HUES64 (cell line): ENCODE measurements around the gene HAUS1.
A peak's percentile ranks its signal among the peaks of the same experiment; 100 is the strongest.
"Not testable (repeated sequence)": the region's sequence is repeated elsewhere in the genome, so short reads cannot be mapped to it uniquely, and the experiment has no call there.

Experiments used
- H3K27ac ChIP-seq: 2 replicates; pipeline ENCODE4 v1.7.0; 2013; ENCODE audit warnings: low read depth, low read length, inconsistent platforms
- H3K27me3 ChIP-seq: 2 replicates; pipeline ENCODE4 v1.6.1; 2013; ENCODE audit warnings: mild to moderate bottlenecking, low read length; ENCODE audit not compliant: insufficient read depth
- H3K36me3 ChIP-seq: 2 replicates; pipeline ENCODE4 v1.6.1; 2013; ENCODE audit warnings: mild to moderate bottlenecking, low read length; ENCODE audit not compliant: insufficient read depth
- H3K4me1 ChIP-seq: 2 replicates; pipeline ENCODE4 v1.6.1; 2013; ENCODE audit warnings: mild to moderate bottlenecking, low read length, moderate library complexity; ENCODE audit not compliant: insufficient read depth
- H3K4me3 ChIP-seq: 2 replicates; pipeline ENCODE4 v1.5.1; 2013; ENCODE audit warnings: mild to moderate bottlenecking, low read length, moderate library complexity
- H3K9ac ChIP-seq: 2 replicates; pipeline ENCODE4 v1.6.1; 2013; ENCODE audit warnings: mild to moderate bottlenecking, low read depth, low read length
- H3K9me3 ChIP-seq: 2 replicates; pipeline ENCODE4 v1.6.1; 2013; ENCODE audit warnings: low read depth, low read length; ENCODE audit not compliant: insufficient read depth
- WGBS: fragments of 150-250, 120-280 bp; methylation state at CpG from one replicate; pipeline ENCODE4 v1.1.7; 2013; ENCODE audit warnings: missing lambda C conversion rate; 5-methylcytosine and 5-hydroxymethylcytosine counted together

HAUS1 gene

GRCh38 chr18:46158499-46158898, 54.3 kb downstream of the HAUS1 start:
- H3K9ac ChIP-seq: no peak overlapping the region
- H3K4me3 ChIP-seq: no peak overlapping the region
- 85% methylated on average over 3 of the region's 3 CpGs for WGBS
- no peak overlapping the region for H3K27ac ChIP-seq
- no peaks in the 10 kb centered on the region for H3K27me3 ChIP-seq
- no peaks in the 10 kb centered on the region for H3K9me3 ChIP-seq
- no peaks in the 10 kb centered on the region for H3K36me3 ChIP-seq
- H3K4me1 ChIP-seq: peaks cover 3% of the 10 kb centered on the region

- peaks cover 3% of the 10 kb centered on the region; the same call in 1 of the 2 replicates for H3K4me1 ChIP-seq
- no peak overlapping the region for H3K9ac ChIP-seq
- H3K9me3 ChIP-seq: no peaks in the 10 kb centered on the region
- H3K36me3 ChIP-seq: no peaks in the 10 kb centered on the region
- no peak overlapping the region for H3K27ac ChIP-seq
- WGBS: 91% methylated on average over 4 of the region's 4 CpGs
- no peaks in the 10 kb centered on the region for H3K27me3 ChIP-seq
- H3K4me3 ChIP-seq: no peak overlapping the region
Measured at GRCh38 chr18:46160050-46160798, 56.0 kb downstream of the HAUS1 start.

GRCh38 chr18:46160840-46161239, 56.7 kb downstream of the HAUS1 start:
- not testable (repeated sequence) for H3K4me3 ChIP-seq, H3K9me3 ChIP-seq, H3K36me3 ChIP-seq, H3K9ac ChIP-seq, H3K27me3 ChIP-seq, H3K27ac ChIP-seq, H3K4me1 ChIP-seq
- 95% methylated on average over 4 of the region's 5 CpGs for WGBS

GRCh38 chr18:46161703-46162396, 57.7 kb downstream of the HAUS1 start:
- Histone ChIP-seq H3K9me3 (no peaks in the 10 kb centered on the region), H3K9ac (no peak overlapping the region), H3K4me1 (peaks cover 12% of the 10 kb centered on the region; the same call in 1 of the 2 replicates), H3K27ac (no peak overlapping the region), H3K27me3 (no peaks in the 10 kb centered on the region), H3K36me3 (no peaks in the 10 kb centered on the region), H3K4me3 (no peak overlapping the region)
- 95% methylated on average over 6 of the region's 6 CpGs for WGBS

- H3K36me3 ChIP-seq: no peaks in the 10 kb centered on the region
- no peaks in the 10 kb centered on the region for H3K9me3 ChIP-seq
- no peak overlapping the region for H3K4me3 ChIP-seq
- H3K27me3 ChIP-seq: no peaks in the 10 kb centered on the region
- no peak overlapping the region for H3K9ac ChIP-seq
- H3K27ac ChIP-seq: no peak overlapping the region
- peaks cover 12% of the 10 kb centered on the region; the same call in 1 of the 2 replicates for H3K4me1 ChIP-seq
- 100% methylated on average over 1 of the region's 3 CpGs for WGBS
Measured at GRCh38 chr18:46163091-46163490, 58.9 kb downstream of the HAUS1 start.

GRCh38 chr18:46163941-46164499, 59.8 kb downstream of the HAUS1 start:
- no peak overlapping the region for H3K9ac ChIP-seq
- 94% methylated on average over 7 of the region's 7 CpGs for WGBS
- no peak overlapping the region for H3K27ac ChIP-seq
- H3K4me3 ChIP-seq: no peak overlapping the region
- H3K36me3 ChIP-seq: no peaks in the 10 kb centered on the region
- no peaks in the 10 kb centered on the region for H3K27me3 ChIP-seq
- H3K9me3 ChIP-seq: no peaks in the 10 kb centered on the region
- H3K4me1 ChIP-seq: peaks cover 12% of the 10 kb centered on the region; the same call in 1 of the 2 replicates

GRCh38 chr18:46164502-46164901, 60.3 kb downstream of the HAUS1 start:
- H3K27me3 ChIP-seq, H3K9me3 ChIP-seq, H3K4me3 ChIP-seq, H3K27ac ChIP-seq, H3K36me3 ChIP-seq, H3K9ac ChIP-seq: not testable (repeated sequence)
- peaks cover 12% of the 10 kb centered on the region; the same call in 1 of the 2 replicates for H3K4me1 ChIP-seq
- WGBS: 80% methylated on average over 4 of the region's 4 CpGs

GRCh38 chr18:46164920-46165319, 60.7 kb downstream of the HAUS1 start:
- Histone ChIP-seq H3K4me3 (no peak overlapping the region), H3K36me3 (no peaks in the 10 kb centered on the region), H3K27me3 (no peaks in the 10 kb centered on the region), H3K9me3 (no peaks in the 10 kb centered on the region), H3K9ac (no peak overlapping the region), H3K27ac (no peak overlapping the region), H3K4me1 (peaks cover 12% of the 10 kb centered on the region; the same call in 1 of the 2 replicates)
- 94% methylated on average over 13 of the region's 13 CpGs for WGBS

- H3K27ac ChIP-seq: peak overlapping the region; percentile 56; the same call in 1 of the 2 replicates
- no peaks in the 10 kb centered on the region for H3K9me3 ChIP-seq
- no peaks in the 10 kb centered on the region for H3K36me3 ChIP-seq
- H3K9ac ChIP-seq: no peak overlapping the region
- H3K4me1 ChIP-seq: peaks cover 12% of the 10 kb centered on the region; the same call in 1 of the 2 replicates
- WGBS: 78% methylated on average over 4 of the region's 6 CpGs
- no peak overlapping the region for H3K4me3 ChIP-seq
- H3K27me3 ChIP-seq: no peaks in the 10 kb centered on the region
Measured at GRCh38 chr18:46166261-46166970, 62.2 kb downstream of the HAUS1 start.

GRCh38 chr18:46167971-46168370, 63.8 kb downstream of the HAUS1 start:
- H3K9ac ChIP-seq: no peak overlapping the region
- no peak overlapping the region for H3K27ac ChIP-seq

More at GRCh38 chr18:46167971-46168370, 63.8 kb downstream of the HAUS1 start:
- H3K4me1 ChIP-seq: peaks cover 12% of the 10 kb centered on the region; the same call in 1 of the 2 replicates
- no peaks in the 10 kb centered on the region for H3K27me3 ChIP-seq
- WGBS: 86% methylated on average over 9 of the region's 9 CpGs
- H3K4me3 ChIP-seq: no peak overlapping the region
- no peaks in the 10 kb centered on the region for H3K9me3 ChIP-seq
- H3K36me3 ChIP-seq: no peaks in the 10 kb centered on the region
